Measurements from ENCODE around the gene SND1.

DNA sequence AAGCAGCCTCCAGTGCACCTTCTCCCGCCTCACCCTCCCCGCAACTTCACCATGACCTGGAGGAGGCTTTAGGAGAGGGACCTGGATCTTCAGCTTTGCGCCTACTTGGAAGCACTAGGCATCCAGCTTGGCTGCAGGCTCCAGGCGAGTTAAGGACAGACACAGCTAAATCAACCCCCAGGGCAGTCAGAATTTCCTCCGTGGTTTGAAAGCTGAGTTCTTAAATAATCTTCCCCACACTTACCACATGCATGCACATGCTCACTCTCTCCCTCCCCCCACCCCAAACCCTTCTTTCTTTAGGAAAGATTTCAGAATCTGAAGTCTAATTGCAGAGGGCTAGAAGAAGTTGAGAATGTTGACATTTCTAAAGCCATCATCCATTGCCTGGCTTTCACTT lies 416.0 kb downstream of the SND1 start:
- TF ChIP-seq, protein P1, sequence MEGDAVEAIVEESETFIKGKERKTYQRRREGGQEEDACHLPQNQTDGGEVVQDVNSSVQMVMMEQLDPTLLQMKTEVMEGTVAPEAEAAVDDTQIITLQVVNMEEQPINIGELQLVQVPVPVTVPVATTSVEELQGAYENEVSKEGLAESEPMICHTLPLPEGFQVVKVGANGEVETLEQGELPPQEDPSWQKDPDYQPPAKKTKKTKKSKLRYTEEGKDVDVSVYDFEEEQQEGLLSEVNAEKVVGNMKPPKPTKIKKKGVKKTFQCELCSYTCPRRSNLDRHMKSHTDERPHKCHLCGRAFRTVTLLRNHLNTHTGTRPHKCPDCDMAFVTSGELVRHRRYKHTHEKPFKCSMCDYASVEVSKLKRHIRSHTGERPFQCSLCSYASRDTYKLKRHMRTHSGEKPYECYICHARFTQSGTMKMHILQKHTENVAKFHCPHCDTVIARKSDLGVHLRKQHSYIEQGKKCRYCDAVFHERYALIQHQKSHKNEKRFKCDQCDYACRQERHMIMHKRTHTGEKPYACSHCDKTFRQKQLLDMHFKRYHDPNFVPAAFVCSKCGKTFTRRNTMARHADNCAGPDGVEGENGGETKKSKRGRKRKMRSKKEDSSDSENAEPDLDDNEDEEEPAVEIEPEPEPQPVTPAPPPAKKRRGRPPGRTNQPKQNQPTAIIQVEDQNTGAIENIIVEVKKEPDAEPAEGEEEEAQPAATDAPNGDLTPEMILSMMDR (IDR thresholded peaks at IDR 0.05; ENCODE audit: low read length) = no peak
- no peak for TF ChIP-seq EZH2 (optimal IDR thresholded peaks at IDR 0.05; ENCODE audit: low read depth, low read length)

Measured in MM.1S (cell line).